LoVo (cell line): ENCODE data around the gene SC5D.

Experiments used
- DNase-seq: peaks from one replicate; pipeline ENCODE4 v3.0.0-alpha.2; 2016; ENCODE audit warnings: low spot score

SC5D gene

GRCh38 chr11:121329781-121330395, 37.3 kb downstream of the SC5D start:
- DNase-seq, result no peak

GRCh38 chr11:121330614-121331435, 38.3 kb downstream of the SC5D start:
- no peak for DNase-seq

- no peak for DNase-seq
Observed at GRCh38 chr11:121334973-121335710, 42.6 kb downstream of the SC5D start.

- no peak for DNase-seq
Observed at GRCh38 chr11:121336279-121336937, 43.8 kb downstream of the SC5D start.

- DNase-seq, result no peak
Observed at GRCh38 chr11:121337078-121337477, 44.5 kb downstream of the SC5D start.

- no peak for DNase-seq
Observed at GRCh38 chr11:121337740-121338272, 45.2 kb downstream of the SC5D start.

GRCh38 chr11:121338536-121338935, 46.0 kb downstream of the SC5D start:
- no peak for DNase-seq

- DNase-seq, result no peak
Observed at GRCh38 chr11:121340032-121340580, 47.5 kb downstream of the SC5D start.

- DNase-seq, result no peak
Observed at GRCh38 chr11:121341609-121342008, 49.0 kb downstream of the SC5D start.

- no peak for DNase-seq
Observed at GRCh38 chr11:121344824-121345223, 52.3 kb downstream of the SC5D start.

- DNase-seq, result no peak
Observed at GRCh38 chr11:121347094-121347493, 54.5 kb downstream of the SC5D start.

GRCh38 chr11:121347813-121348212, 55.2 kb downstream of the SC5D start:
- no peak for DNase-seq

- no peak for DNase-seq
Observed at GRCh38 chr11:121348220-121348875, 55.8 kb downstream of the SC5D start.

- no peak for DNase-seq
Observed at GRCh38 chr11:121349790-121350189, 57.2 kb downstream of the SC5D start.

GRCh38 chr11:121350314-121351082, 57.9 kb downstream of the SC5D start:
- no peak for DNase-seq

GRCh38 chr11:121351083-121351630, 58.6 kb downstream of the SC5D start:
- no peak for DNase-seq

GRCh38 chr11:121352251-121352891, 59.8 kb downstream of the SC5D start:
- DNase-seq, result no peak

GRCh38 chr11:121354192-121354591, 61.6 kb downstream of the SC5D start:
- no peak for DNase-seq

GRCh38 chr11:121356357-121356756, 63.8 kb downstream of the SC5D start:
- DNase-seq, result no peak
